ENCODE results near the gene AKTIP. TPM values are rescaled to one million over a fixed set of nuclear protein-coding genes. Genes with fewer than 3 reads are reported as not detected.
A peak's percentile ranks its signal among the peaks of the same experiment; 100 is the strongest.

Gene AKTIP
- total RNA-seq, 1 donor from 2014 or later: 36.1 TPM

DNA sequence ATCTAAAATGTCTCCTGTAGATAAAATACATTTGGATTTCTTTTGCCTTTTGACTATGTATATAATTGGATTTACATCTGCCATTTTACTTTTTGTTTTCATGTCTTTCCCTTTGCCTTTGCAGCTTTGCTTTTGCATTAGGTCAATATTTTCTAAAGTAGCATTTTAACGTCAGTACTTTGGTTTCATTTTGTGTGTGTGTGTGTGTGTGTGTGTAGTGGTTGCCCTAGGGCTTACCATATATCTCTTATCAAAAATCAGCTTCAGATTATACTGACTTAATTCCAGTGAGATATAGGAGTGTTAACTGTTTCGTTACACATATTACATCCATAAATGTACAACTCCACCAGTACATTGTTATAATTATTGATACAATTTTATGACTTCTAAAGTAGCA, 26.1 kb downstream of the AKTIP start:
- DNase-seq (ENCODE audit: low spot score): no peak
- no peaks in the 10 kb centered on the region for H3K4me1 Mint-ChIP-seq (ENCODE audit: low read depth)

DNA sequence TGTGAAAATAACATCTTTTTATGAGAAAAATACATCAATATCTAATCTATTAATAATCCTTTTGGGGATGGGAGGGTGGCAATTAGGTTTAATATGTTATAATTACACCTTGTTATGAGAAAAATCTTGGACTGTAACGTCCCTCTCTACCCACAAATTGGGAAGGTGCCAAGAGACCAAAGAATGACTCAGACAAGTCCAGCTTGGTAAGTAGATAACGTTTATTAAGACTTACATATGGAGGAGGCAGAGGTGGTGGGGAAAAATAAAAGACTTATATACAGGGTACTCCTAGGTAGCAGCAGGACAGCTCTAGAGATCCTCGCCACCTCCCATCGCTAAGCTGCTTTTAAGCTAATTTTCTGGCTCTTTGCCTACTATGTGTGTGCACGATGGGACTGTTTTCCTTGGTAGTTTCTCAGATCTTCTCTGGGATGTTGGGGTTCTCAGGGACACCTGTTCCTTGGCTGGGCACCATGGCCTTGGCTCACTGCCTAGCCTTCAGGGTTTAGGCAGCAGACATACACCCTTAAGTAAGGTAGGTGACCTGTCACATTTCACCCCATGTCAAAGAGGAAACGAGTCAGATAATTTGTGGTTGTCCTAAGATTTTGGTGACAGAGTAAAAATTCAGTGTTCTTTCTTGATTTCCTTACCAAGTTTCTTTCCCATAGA, 37.3 kb downstream of the AKTIP start:
- Mint-ChIP-seq H3K4me3 (ENCODE audit: unreplicated experiment) (no peak overlapping the region), H3K27me3 (ENCODE audit: low read depth) (no peaks in the 10 kb centered on the region), H3K4me1 (ENCODE audit: low read depth) (peaks cover 8% of the 10 kb centered on the region), H3K36me3 (ENCODE audit: low read depth) (peaks cover 11% of the 10 kb centered on the region), H3K9me3 (ENCODE audit: low read depth) (no peaks in the 10 kb centered on the region), H3K27ac (ENCODE audit: unreplicated experiment) (peak overlapping the region; percentile 2)
- DNase-seq (ENCODE audit: low spot score): no peak
- TF ChIP-seq, protein P1, sequence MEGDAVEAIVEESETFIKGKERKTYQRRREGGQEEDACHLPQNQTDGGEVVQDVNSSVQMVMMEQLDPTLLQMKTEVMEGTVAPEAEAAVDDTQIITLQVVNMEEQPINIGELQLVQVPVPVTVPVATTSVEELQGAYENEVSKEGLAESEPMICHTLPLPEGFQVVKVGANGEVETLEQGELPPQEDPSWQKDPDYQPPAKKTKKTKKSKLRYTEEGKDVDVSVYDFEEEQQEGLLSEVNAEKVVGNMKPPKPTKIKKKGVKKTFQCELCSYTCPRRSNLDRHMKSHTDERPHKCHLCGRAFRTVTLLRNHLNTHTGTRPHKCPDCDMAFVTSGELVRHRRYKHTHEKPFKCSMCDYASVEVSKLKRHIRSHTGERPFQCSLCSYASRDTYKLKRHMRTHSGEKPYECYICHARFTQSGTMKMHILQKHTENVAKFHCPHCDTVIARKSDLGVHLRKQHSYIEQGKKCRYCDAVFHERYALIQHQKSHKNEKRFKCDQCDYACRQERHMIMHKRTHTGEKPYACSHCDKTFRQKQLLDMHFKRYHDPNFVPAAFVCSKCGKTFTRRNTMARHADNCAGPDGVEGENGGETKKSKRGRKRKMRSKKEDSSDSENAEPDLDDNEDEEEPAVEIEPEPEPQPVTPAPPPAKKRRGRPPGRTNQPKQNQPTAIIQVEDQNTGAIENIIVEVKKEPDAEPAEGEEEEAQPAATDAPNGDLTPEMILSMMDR (IDR thresholded peaks at IDR 0.05): no peak

More for the DNA sequence above, 26.1 kb downstream of the AKTIP start:
- Mint-ChIP-seq H3K36me3 (ENCODE audit: low read depth) (peaks cover 49% of the 10 kb centered on the region), H3K27ac (ENCODE audit: unreplicated experiment) (no peak overlapping the region), H3K27me3 (ENCODE audit: low read depth) (no peaks in the 10 kb centered on the region), H3K4me3 (ENCODE audit: unreplicated experiment) (no peak overlapping the region), H3K9me3 (ENCODE audit: low read depth) (peaks cover 15% of the 10 kb centered on the region)
- TF ChIP-seq, protein P1 (IDR thresholded peaks at IDR 0.05): no peak

DNA sequence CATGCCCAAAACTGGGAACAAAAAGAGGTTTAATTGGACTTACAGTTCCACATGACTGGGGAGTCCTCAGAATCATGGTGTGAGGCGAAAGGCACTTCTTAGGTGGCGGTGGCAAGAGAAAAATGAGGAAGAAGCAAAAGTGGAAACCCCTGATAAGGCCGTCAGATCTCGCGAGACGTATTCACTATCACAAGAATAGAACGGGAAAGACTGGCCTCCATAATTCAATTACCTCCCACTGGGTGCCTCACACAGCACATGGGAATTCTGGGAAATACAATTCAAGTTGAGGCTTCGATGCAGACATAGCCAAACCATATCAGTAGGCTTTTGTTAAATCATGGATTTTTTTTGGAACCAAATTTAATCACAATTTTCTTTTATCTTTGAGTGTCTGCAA, 44.4 kb downstream of the AKTIP start:
- Mint-ChIP-seq H3K9me3 (ENCODE audit: low read depth) (no peaks in the 10 kb centered on the region), H3K4me3 (ENCODE audit: unreplicated experiment) (no peak overlapping the region), H3K27ac (ENCODE audit: unreplicated experiment) (no peak overlapping the region), H3K27me3 (ENCODE audit: low read depth) (no peaks in the 10 kb centered on the region), H3K36me3 (ENCODE audit: low read depth) (peaks cover 40% of the 10 kb centered on the region), H3K4me1 (ENCODE audit: low read depth) (no peaks in the 10 kb centered on the region)
- TF ChIP-seq, protein P1 (IDR thresholded peaks at IDR 0.05): no peak
- no peak for DNase-seq (ENCODE audit: low spot score)

DNA sequence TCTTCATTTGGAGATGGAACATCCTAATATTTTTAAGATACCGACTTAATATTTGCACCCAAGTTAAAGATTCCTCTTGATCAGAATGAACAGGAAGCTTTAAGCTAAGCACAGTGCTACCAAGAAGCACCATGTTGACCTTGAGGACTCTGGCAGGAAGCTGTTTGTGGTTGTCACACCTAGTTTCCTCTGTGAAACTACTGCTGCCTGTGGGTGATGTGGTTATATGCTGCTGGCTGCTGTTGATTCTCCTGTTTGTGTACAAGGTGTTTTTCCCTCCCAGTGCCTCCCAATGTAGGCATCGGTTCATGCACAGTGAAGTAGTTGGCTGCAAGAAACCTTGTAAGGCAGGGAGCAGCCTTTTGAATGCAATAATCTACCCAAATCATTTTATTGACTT, 45.3 kb downstream of the AKTIP start:
- H3K9me3 Mint-ChIP-seq (ENCODE audit: low read depth): no peaks in the 10 kb centered on the region
- no peaks in the 10 kb centered on the region for H3K4me1 Mint-ChIP-seq (ENCODE audit: low read depth)
- TF ChIP-seq, protein P1 (IDR thresholded peaks at IDR 0.05): no peak
- H3K27me3 Mint-ChIP-seq (ENCODE audit: low read depth): no peaks in the 10 kb centered on the region
- DNase-seq (ENCODE audit: low spot score): no peak
- no peak overlapping the region for H3K27ac Mint-ChIP-seq (ENCODE audit: unreplicated experiment)
- H3K36me3 Mint-ChIP-seq (ENCODE audit: low read depth): peaks cover 40% of the 10 kb centered on the region
- H3K4me3 Mint-ChIP-seq (ENCODE audit: unreplicated experiment): no peak overlapping the region

DNA sequence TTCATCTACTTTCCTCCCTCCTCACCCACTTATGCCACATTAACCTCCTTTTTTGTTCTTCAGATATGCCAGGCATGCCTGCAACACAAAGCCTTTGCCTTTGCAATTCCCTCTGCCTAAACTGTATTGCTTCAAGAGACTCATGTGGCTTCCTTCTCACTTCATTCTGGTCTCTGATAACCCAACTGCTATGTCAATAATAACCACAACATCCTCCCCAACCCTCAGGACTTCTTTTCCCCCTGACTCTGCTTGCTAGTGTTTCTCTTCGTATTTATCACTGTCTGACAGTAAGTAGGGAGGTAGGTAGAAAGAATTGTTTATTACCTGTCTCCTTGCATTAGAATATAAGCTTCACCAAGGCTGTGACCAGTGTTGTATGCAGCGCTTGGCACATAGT, 46.4 kb downstream of the AKTIP start:
- DNase-seq (ENCODE audit: low spot score): no peak
- Mint-ChIP-seq H3K9me3 (ENCODE audit: low read depth) (no peaks in the 10 kb centered on the region), H3K4me3 (ENCODE audit: unreplicated experiment) (no peak overlapping the region), H3K27ac (ENCODE audit: unreplicated experiment) (no peak overlapping the region), H3K36me3 (ENCODE audit: low read depth) (peaks cover 38% of the 10 kb centered on the region), H3K4me1 (ENCODE audit: low read depth) (no peaks in the 10 kb centered on the region), H3K27me3 (ENCODE audit: low read depth) (no peaks in the 10 kb centered on the region)
- TF ChIP-seq, protein P1 (IDR thresholded peaks at IDR 0.05): no peak
